Brain microvascular endothelial cell (primary cell): ENCODE measurements around the gene SLC39A3.

ENCODE experiments used
- DNase-seq: peaks from one replicate; pipeline ENCODE4 v3.0.0-alpha.2; 2020
- H3K27ac ChIP-seq: fragments of 250-450 bp; sonication (Bioruptor Pico); 2 replicates; pipeline ENCODE4 v1.5.1; 2020; ENCODE audit warnings: mild to moderate bottlenecking, moderate library complexity
- H3K27me3 ChIP-seq: fragments of 250-450 bp; sonication (Bioruptor Pico); replicated peaks from 2 replicates; pipeline ENCODE4 v1.5.1; 2020; ENCODE audit warnings: mild to moderate bottlenecking
- H3K36me3 ChIP-seq: fragments of 250-450 bp; sonication (Bioruptor Pico); replicated peaks from 2 replicates; pipeline ENCODE4 v1.5.1; 2020; ENCODE audit warnings: mild to moderate bottlenecking
- H3K4me3 ChIP-seq: 2 replicates; pipeline ENCODE4 v1.5.1; 2011; ENCODE audit warnings: low read depth, mild to moderate bottlenecking, control low read depth, low read length, moderate library complexity
- in situ Hi-C: cut with HindIII; loops from 2 replicates; pipeline ENCODE4 v1.10.0; 2017; ENCODE audit warnings: low sequenced_read_pairs, low pct_ligation_motif_present
- TF ChIP-seq, protein P1 (sequence below): IDR thresholded peaks from 2 replicates; pipeline ENCODE4 v1.5.1; 2011; ENCODE audit warnings: low read depth, mild to moderate bottlenecking, moderate library complexity, low read length, control low read depth, inconsistent platforms; ENCODE audit errors: missing control alignments

SLC39A3 gene

DNA sequence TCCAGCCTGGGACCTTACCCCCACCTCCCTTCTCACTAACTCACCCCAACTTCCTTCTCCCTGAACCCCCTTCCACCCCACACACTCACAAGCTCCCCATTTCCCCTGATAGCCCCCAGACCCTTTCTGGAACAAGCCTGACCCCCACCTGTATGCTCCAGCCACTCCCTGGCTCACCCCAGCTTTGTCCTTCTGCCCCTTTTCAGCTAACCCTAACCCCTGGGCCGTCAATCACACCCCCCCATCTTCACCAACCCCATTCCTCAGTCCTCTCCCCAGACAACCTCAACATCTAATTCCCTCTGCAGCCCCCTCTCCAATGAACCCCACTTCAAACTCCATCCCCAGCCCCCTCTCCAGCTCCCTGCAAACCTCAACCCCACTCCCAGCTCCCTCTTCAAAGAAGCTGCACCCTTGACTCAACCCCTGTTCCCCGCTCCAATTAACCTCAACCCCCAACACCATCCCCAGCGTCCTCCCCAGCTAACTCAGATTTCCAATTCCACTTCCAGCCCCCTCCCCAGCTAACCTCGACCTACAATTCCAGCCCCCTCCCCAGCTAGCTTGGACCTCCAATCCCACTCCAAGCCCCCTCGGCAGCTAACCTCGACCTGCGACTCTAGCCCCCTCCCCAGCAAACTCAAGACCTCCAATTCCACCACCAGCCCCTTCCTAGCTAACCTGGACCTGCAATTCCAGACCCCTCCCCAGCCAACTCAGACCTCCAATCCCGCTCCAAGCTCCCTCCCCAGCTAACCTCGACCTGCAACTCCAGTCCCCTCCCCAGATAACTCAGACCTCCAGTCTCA is 38.3 kb downstream of the SLC39A3 start:
- no peak overlapping the region for H3K4me3 ChIP-seq
- TF ChIP-seq, protein P1, sequence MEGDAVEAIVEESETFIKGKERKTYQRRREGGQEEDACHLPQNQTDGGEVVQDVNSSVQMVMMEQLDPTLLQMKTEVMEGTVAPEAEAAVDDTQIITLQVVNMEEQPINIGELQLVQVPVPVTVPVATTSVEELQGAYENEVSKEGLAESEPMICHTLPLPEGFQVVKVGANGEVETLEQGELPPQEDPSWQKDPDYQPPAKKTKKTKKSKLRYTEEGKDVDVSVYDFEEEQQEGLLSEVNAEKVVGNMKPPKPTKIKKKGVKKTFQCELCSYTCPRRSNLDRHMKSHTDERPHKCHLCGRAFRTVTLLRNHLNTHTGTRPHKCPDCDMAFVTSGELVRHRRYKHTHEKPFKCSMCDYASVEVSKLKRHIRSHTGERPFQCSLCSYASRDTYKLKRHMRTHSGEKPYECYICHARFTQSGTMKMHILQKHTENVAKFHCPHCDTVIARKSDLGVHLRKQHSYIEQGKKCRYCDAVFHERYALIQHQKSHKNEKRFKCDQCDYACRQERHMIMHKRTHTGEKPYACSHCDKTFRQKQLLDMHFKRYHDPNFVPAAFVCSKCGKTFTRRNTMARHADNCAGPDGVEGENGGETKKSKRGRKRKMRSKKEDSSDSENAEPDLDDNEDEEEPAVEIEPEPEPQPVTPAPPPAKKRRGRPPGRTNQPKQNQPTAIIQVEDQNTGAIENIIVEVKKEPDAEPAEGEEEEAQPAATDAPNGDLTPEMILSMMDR, result no peak
- no peak overlapping the region for H3K27ac ChIP-seq
- no peak for DNase-seq
- H3K36me3 ChIP-seq, result no peaks in the 10 kb centered on the region
- in situ Hi-C loops, result no loop called here
- H3K27me3 ChIP-seq, result peaks cover 16% of the 10 kb centered on the region

DNA sequence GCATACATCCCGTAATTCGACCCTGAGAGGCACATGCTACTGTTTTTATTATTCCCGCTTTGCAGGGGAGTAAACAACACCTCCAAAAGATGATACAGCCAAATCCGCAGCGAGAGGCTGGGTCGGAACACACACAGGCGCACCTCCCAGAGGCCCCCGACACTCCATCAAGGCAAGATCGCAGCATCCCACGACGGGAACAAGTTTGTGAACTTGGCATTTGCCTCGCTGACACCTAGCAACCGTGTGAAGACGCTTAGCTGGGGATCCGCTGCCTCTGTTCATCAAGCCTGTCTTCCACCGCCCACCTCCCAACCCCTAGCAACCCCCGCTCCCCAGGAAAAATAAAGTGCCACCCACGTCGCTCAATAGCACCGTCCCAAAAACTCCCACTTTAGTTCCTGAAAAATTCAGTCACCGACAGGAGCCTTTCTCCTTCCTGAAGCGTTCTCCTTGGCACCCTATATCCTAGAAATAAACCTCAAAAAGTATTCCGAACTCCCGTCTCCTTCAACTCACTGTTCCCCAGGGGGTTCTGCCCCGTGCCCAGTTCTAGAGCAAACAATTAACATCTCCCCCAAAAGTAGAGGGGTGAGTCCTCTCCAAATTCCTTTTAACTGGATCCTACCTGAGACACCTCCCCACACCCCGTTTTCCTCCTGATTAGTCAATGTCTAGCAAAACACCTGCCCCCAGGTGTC is 39.0 kb downstream of the SLC39A3 start:
- Histone ChIP-seq H3K4me3 (no peak overlapping the region), H3K36me3 (no peaks in the 10 kb centered on the region), H3K27ac (no peak overlapping the region), H3K27me3 (peaks cover 16% of the 10 kb centered on the region)
- in situ Hi-C loops, result no loop called here
- DNase-seq, result no peak
- TF ChIP-seq, protein P1, result no peak

DNA sequence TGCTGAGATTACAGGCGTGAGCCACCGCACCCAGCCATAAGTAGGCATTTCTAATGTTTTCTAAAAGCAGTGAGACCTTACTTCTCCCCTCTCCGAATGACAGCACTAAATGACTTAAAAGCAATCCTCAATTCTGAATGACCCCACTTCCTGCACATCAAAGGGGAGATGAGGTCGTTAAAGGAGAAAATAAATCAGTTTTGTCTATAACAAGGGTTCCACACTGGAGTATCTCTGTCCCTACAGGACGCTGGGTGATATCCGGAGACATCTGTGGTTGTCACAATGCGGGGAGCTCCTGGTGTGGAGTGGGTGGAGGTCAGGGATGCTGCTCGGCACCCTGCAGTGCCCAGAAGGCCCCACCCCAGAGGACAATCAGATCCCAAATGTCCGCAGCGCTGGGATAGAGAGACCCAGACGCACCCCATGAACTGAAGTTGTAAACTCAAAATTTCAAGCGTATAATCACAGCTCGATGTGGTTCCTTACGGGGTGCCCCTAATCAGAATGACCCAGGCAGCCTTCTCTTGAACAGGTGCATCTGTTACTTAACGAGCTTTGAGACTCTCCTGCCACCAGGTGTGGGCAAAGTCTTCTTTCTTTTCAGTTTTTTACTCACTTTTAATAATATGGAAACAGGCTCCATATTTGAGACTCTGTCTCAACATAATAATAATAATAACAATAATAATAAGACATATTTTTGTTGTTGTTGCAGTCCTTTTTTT is 40.2 kb downstream of the SLC39A3 start:
- no peak overlapping the region for H3K27ac ChIP-seq
- TF ChIP-seq, protein P1, result no peak
- no peaks in the 10 kb centered on the region for H3K36me3 ChIP-seq
- no peak overlapping the region for H3K4me3 ChIP-seq
- no peak for DNase-seq
- in situ Hi-C loops, result no loop called here
- peaks cover 16% of the 10 kb centered on the region for H3K27me3 ChIP-seq

DNA sequence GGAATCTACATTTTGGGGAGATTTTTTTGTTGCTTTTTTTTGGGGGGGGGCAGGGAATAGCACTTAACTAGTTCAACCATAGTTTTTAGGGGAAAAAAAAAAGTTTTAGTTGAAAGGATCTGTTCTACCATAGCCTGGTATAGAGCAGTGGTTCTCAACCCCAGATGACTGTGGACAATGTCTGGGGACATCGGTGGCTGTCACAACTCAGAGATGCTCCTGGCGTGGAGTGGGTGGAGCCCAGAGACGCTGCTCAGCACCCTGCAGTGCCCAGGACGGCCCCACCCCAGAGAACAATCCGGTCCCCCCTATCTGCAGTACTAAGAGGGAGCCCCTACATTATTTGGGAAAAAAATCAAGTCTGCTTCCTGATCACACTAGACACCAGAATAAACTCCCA is 45.6 kb downstream of the SLC39A3 start:
- Histone ChIP-seq H3K36me3 (no peaks in the 10 kb centered on the region), H3K27ac (no peak overlapping the region), H3K4me3 (no peak overlapping the region), H3K27me3 (no peaks in the 10 kb centered on the region)
- no peak for DNase-seq
- TF ChIP-seq, protein P1, result no peak
- in situ Hi-C loops, result no loop called here

DNA sequence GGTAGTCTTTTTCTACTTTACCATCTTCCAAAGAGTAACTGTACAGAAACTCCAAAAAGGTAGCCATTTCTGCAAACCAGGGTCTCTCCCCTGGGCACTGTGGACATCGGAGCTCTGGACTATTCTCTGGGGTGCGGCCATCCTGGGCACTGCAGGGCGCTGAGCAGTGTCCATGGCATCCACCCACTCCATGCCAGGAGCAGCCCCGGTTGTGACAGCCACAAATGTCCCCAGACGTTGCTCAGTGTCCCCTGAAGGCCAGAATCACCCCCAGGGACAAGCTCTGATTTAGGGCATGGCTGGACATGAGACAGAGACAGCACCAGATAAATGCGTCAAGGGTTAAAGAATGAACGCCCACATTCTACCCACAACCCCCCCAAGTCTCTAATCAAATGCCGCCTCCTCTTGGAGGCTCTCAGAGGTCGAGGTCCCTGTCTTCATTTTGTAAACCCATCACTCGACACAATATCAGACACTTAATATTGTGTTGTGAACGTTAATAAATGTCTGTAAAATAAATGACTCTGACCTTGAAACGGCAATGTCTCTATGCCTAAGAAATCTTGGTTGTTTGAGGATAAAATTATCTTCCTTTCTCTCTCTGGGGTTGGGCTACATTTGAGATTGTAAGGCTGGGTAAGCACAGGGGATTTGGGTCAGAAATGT is 46.2 kb downstream of the SLC39A3 start:
- DNase-seq, result no peak
- TF ChIP-seq, protein P1, result no peak
- in situ Hi-C loops, result no loop called here

More for the DNA sequence above, 46.2 kb downstream of the SLC39A3 start:
- no peak overlapping the region for H3K4me3 ChIP-seq
- no peak overlapping the region for H3K27ac ChIP-seq
- H3K27me3 ChIP-seq, result no peaks in the 10 kb centered on the region
- H3K36me3 ChIP-seq, result no peaks in the 10 kb centered on the region
